ENCODE measurements around the gene ZNF263.

- TF ChIP-seq CTCF (IDR thresholded peaks at IDR 0.05; ENCODE audit: low read depth, low read length, missing input control): no peak
- TF ChIP-seq GABPA (IDR thresholded peaks at IDR 0.05 in 1 of 2, conservative IDR thresholded peaks at IDR 0.05 in 1 of 2): no peak
- no peak for TF ChIP-seq MAX (IDR thresholded peaks at IDR 0.05)
Observed at GRCh38 chr16:3246002-3246401, 37.3 kb upstream of the ZNF263 start.
